ENCODE data around the gene LRRC43.
"Not testable (repeated sequence)": the region's sequence is repeated elsewhere in the genome, so short reads cannot be mapped to it uniquely, and the experiment has no call there.

Gene LRRC43

GRCh38 chr12:122160761-122161160, 22.2 kb upstream of the LRRC43 start:
- Histone ChIP-seq H3K9me3 (ENCODE audit: control insufficient read depth, low read depth, low read length) (no peaks in the 10 kb centered on the region), H3K4me3 (ENCODE audit: low read length) (no peak overlapping the region), H3K36me3 (ENCODE audit: control insufficient read depth, low read depth, low read length) (no peaks in the 10 kb centered on the region), H3K9ac (ENCODE audit: low read length) (no peak overlapping the region), H3K4me1 (ENCODE audit: control insufficient read depth, low read depth, low read length) (no peaks in the 10 kb centered on the region), H3K27ac (ENCODE audit: low read length) (no peak overlapping the region), H3K27me3 (ENCODE audit: control insufficient read depth, insufficient read depth, low read length) (no peaks in the 10 kb centered on the region)

DNA sequence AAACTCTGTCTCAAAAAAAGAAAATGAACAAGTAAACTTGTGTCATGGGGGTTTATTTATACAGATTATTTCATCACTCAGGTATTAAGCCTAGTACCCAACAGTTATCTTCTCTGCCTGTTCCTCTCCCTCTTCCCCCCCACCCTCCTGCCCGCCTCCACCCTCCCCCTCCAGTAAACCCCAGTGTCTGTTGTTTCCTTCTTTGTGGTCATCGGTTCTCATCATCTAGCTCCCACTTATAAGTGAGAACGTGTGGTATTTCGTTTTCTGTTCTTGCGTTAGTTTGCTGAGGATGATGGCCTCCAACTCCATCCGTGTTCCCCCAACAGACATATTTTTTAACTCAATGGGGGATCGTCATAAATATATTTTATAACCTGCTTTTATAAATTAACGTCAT, 21.2 kb upstream of the LRRC43 start:
- Histone ChIP-seq H3K27me3 (ENCODE audit: control insufficient read depth, insufficient read depth, low read length) (no peaks in the 10 kb centered on the region), H3K27ac (ENCODE audit: low read length) (no peak overlapping the region), H3K9ac (ENCODE audit: low read length) (no peak overlapping the region), H3K36me3 (ENCODE audit: control insufficient read depth, low read depth, low read length) (no peaks in the 10 kb centered on the region), H3K4me1 (ENCODE audit: control insufficient read depth, low read depth, low read length) (no peaks in the 10 kb centered on the region), H3K9me3 (ENCODE audit: control insufficient read depth, low read depth, low read length) (no peaks in the 10 kb centered on the region), H3K4me3 (ENCODE audit: low read length) (no peak overlapping the region)

DNA sequence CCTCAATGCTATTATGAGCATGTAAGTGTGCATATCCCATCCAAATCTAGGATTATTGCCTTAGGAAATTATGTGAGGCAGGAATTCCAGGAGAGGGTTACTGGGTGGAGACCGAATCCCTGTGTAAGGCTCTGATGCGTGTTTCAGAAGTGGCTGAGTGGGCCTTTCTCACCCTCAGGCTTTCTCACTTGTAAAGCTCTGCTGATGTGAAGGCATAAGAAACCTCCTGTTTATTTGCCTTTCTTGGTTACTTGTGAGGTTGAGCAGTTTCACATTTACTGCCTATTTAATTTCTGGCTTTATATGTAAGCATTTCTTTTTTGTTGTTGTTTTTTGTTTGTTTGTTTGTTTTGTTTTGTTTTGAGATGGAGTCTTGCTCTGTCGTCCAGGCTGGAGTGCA, 19.9 kb upstream of the LRRC43 start:
- no peaks in the 10 kb centered on the region for H3K36me3 ChIP-seq (ENCODE audit: control insufficient read depth, low read depth, low read length)
- H3K4me1 ChIP-seq (ENCODE audit: control insufficient read depth, low read depth, low read length), result no peaks in the 10 kb centered on the region
- H3K27ac ChIP-seq (ENCODE audit: low read length), result no peak overlapping the region
- H3K27me3 ChIP-seq (ENCODE audit: control insufficient read depth, insufficient read depth, low read length), result no peaks in the 10 kb centered on the region
- H3K9ac ChIP-seq (ENCODE audit: low read length), result no peak overlapping the region
- H3K4me3 ChIP-seq (ENCODE audit: low read length), result no peak overlapping the region
- no peaks in the 10 kb centered on the region for H3K9me3 ChIP-seq (ENCODE audit: control insufficient read depth, low read depth, low read length)

DNA sequence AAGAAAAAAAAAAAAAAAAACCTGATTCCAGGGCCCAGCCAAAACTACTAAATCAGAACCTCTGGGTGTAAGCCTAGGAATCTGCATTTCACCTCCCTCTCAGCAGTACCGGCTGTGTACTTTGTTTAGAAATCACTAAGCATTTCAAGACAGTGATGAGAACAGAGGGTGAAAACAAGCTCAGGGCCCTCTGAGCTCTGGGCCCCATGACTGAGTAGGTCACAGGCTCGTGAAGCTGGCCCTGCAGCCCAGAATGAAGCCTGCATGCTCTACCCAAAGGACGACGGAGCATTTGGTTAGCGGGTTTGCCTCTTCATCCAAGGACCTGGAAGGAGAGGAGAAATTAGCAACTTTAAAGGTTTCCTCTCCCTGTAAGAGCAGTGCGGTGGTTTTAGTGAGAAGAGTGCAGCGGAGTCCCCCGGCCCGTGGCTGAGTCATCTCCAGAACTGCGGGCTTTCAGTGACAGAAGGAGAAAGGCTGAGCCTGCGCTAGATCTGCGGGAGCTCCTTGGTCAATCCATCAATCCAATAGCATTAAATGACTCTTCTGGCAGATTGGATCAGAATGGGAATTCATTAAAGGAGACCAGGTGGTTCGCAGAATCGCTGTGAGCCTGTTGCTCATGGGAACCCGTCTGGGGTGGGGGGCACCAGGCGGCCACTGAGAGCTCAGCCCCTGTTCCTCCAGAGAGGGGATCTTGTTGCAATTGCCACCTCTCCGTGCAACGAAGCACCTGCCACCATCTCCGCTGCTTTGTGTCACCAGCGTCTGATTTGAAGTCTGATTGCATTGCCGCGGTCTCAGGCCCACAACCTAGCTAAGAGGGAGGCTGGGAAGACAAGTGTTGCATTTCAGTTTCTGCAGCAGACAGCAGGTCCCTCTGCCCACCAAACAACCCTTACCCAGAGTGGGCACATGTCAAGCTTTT, 16.2 kb upstream of the LRRC43 start:
- Histone ChIP-seq H3K9me3 (ENCODE audit: control insufficient read depth, low read depth, low read length) (no peaks in the 10 kb centered on the region), H3K9ac (ENCODE audit: low read length) (no peak overlapping the region), H3K4me1 (ENCODE audit: control insufficient read depth, low read depth, low read length) (no peaks in the 10 kb centered on the region), H3K27ac (ENCODE audit: low read length) (no peak overlapping the region), H3K36me3 (ENCODE audit: control insufficient read depth, low read depth, low read length) (no peaks in the 10 kb centered on the region), H3K27me3 (ENCODE audit: control insufficient read depth, insufficient read depth, low read length) (no peaks in the 10 kb centered on the region), H3K4me3 (ENCODE audit: low read length) (no peak overlapping the region)

- Histone ChIP-seq H3K27me3 (ENCODE audit: control insufficient read depth, insufficient read depth, low read length) (no peaks in the 10 kb centered on the region), H3K9ac (ENCODE audit: low read length) (no peak overlapping the region), H3K4me3 (ENCODE audit: low read length) (no peak overlapping the region), H3K9me3 (ENCODE audit: control insufficient read depth, low read depth, low read length) (no peaks in the 10 kb centered on the region), H3K27ac (ENCODE audit: low read length) (no peak overlapping the region), H3K36me3 (ENCODE audit: control insufficient read depth, low read depth, low read length) (no peaks in the 10 kb centered on the region), H3K4me1 (ENCODE audit: control insufficient read depth, low read depth, low read length) (no peaks in the 10 kb centered on the region)
Measured at GRCh38 chr12:122167356-122167925, 15.5 kb upstream of the LRRC43 start.

DNA sequence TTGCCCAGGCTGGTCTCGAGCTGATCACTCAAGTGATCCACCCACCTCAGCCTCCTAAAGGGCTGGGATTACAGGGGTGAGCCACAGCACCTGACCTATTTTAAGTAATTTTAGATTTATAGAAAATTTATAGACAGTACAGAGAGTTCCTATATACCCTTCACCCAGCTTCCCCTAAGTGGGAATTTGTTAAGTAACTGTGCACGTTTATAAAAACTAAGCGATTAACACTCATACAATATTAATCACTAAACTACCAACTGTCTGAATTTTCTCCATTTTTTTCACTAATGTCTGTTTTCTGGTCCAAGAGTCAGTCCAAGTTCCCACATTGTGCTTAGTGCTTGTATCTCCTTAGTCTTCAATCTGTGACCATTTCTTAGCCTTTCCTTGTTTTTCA, 14.4 kb upstream of the LRRC43 start:
- no peak overlapping the region for H3K4me3 ChIP-seq (ENCODE audit: low read length)
- H3K4me1 ChIP-seq (ENCODE audit: control insufficient read depth, low read depth, low read length), result no peaks in the 10 kb centered on the region
- no peaks in the 10 kb centered on the region for H3K27me3 ChIP-seq (ENCODE audit: control insufficient read depth, insufficient read depth, low read length)
- no peak overlapping the region for H3K9ac ChIP-seq (ENCODE audit: low read length)
- no peaks in the 10 kb centered on the region for H3K9me3 ChIP-seq (ENCODE audit: control insufficient read depth, low read depth, low read length)
- H3K27ac ChIP-seq (ENCODE audit: low read length), result no peak overlapping the region
- H3K36me3 ChIP-seq (ENCODE audit: control insufficient read depth, low read depth, low read length), result no peaks in the 10 kb centered on the region

- Histone ChIP-seq H3K9ac (ENCODE audit: low read length) (no peak overlapping the region), H3K4me3 (ENCODE audit: low read length) (no peak overlapping the region), H3K36me3 (ENCODE audit: control insufficient read depth, low read depth, low read length) (no peaks in the 10 kb centered on the region), H3K27ac (ENCODE audit: low read length) (no peak overlapping the region), H3K4me1 (ENCODE audit: control insufficient read depth, low read depth, low read length) (no peaks in the 10 kb centered on the region), H3K9me3 (ENCODE audit: control insufficient read depth, low read depth, low read length) (no peaks in the 10 kb centered on the region), H3K27me3 (ENCODE audit: control insufficient read depth, insufficient read depth, low read length) (no peaks in the 10 kb centered on the region)
Measured at GRCh38 chr12:122171399-122171798, 11.5 kb upstream of the LRRC43 start.

DNA sequence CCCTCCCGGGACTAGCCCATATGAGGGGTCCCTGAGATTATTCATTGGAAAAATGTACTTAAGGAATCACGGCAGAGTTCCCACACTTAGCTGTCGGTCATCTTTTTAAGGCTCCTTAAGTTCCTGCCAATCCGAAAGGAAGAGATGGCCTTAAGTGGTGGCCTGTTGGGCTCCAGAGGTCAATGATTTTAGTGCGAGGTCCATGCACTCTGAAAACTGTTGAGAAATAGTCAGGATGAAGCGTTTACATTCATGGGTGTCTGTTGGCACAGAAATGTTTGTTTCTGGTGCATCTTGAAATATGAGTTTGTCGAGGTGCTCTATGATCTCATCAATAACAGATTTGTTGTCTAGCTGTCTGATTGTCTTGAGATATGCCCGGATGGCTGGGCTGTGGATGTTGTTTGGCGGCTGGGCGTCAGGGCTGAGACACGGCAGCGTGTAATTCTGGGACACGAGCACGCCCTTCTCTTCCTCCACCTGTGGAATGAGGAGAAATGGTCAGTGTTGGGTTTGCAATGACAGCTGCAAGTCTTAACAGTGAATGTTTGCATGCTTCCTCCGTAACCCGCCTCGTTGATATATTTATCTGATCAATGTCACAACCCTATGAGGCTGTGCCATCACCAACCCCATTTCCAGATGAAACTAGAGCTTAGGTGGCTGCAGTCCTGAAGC, 10.5 kb upstream of the LRRC43 start:
- Histone ChIP-seq H3K9ac (ENCODE audit: low read length) (no peak overlapping the region), H3K9me3 (ENCODE audit: control insufficient read depth, low read depth, low read length) (no peaks in the 10 kb centered on the region), H3K4me1 (ENCODE audit: control insufficient read depth, low read depth, low read length) (no peaks in the 10 kb centered on the region), H3K4me3 (ENCODE audit: low read length) (no peak overlapping the region), H3K27me3 (ENCODE audit: control insufficient read depth, insufficient read depth, low read length) (no peaks in the 10 kb centered on the region), H3K36me3 (ENCODE audit: control insufficient read depth, low read depth, low read length) (no peaks in the 10 kb centered on the region), H3K27ac (ENCODE audit: low read length) (no peak overlapping the region)

DNA sequence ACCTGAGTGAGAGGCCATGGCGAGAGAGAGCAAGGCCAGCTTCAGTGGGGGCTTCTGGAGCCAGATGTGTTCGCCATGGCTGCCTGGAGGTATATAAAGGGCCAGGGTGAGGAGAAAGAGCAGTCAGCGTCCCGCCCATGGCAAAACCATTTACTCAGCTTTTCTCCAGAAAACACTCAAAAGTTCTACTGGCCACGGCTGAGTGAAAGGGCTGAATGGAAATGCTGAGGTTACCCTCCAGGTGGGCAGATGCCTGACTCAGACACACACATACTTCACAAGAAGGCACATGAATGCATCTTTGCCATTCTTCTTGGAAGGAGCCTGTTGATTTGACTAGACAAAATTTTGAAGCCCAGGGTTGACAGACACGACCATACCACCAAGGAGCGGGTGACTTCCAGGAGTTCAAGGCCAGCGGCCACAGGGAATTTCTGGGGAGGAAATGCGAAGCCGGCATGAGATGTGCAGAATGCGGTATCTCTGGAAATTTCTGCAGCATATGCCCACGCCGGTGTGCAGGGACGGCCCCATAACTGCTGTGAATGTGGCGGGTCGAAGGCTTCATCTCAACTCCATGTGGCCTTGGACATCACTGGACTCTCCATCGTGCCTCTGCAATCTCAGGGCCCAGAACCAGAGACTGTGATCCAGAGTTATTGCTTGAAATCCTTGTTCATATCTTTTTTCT, 8.6 kb upstream of the LRRC43 start, which contains the start of gene IL31:
TSS of gene IL31 (minus strand) at position 67 of the 691 bp plus-strand sequence. CDS start at position 18, 49 bp downstream.
- no peaks in the 10 kb centered on the region for H3K27me3 ChIP-seq (ENCODE audit: control insufficient read depth, insufficient read depth, low read length)
- H3K9ac ChIP-seq (ENCODE audit: low read length), result no peak within 1 kb of the TSS
- no peak within 1 kb of the TSS for H3K4me3 ChIP-seq (ENCODE audit: low read length)
- H3K4me1 ChIP-seq (ENCODE audit: control insufficient read depth, low read depth, low read length), result no peaks in the 10 kb centered on the region
- no peaks in the 10 kb centered on the region for H3K36me3 ChIP-seq (ENCODE audit: control insufficient read depth, low read depth, low read length)
- no peak within 1 kb of the TSS for H3K27ac ChIP-seq (ENCODE audit: low read length)
- H3K9me3 ChIP-seq (ENCODE audit: control insufficient read depth, low read depth, low read length), result no peaks in the 10 kb centered on the region

DNA sequence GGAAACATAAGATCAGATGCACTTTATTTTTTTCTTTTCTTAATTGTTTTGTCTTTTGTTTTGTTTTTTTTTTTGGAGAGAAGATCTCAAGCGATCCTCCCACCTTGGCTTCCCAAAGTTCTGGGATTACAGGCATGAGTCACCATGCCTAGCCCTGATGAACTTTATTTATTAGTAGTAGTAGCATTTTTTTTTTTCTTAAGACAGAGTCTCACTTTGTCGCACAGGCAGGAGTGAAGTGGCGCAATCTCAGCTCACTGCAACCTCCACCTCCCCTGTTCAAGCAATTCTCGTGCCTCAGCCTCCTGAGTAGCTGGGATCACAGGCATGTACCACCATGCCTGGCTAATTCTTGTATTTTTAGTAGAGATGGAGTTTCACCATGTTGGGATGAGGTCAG, 6.5 kb upstream of the LRRC43 start:
- H3K4me1 ChIP-seq (ENCODE audit: control insufficient read depth, low read depth, low read length); H3K4me3 ChIP-seq (ENCODE audit: low read length); H3K9ac ChIP-seq (ENCODE audit: low read length); H3K27me3 ChIP-seq (ENCODE audit: control insufficient read depth, insufficient read depth, low read length); H3K27ac ChIP-seq (ENCODE audit: low read length); H3K9me3 ChIP-seq (ENCODE audit: control insufficient read depth, low read depth, low read length); H3K36me3 ChIP-seq (ENCODE audit: control insufficient read depth, low read depth, low read length): not testable (repeated sequence)

DNA sequence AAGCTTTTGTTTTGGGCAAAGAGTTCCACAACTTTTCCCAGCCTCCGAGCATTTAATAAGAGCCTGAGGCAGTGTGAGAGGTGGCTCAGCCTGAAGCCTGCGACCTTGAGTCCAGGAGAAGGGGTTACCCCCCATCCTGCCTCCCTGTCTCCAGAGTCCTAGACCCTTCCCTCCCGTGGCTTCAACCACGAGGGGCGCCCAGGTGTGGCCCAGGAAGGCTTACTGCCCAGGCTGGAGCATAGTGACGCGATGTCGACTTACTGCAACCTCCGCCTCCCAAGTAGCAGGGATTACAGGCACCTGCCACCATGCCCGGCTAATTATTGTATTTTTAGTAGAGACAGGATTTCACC, 641 bp downstream of the LRRC43 start:
- H3K27ac ChIP-seq (ENCODE audit: low read length), result no peak overlapping the region
- peak overlapping the region; percentile 49 for H3K4me3 ChIP-seq (ENCODE audit: low read length)
- no peaks in the 10 kb centered on the region for H3K9me3 ChIP-seq (ENCODE audit: control insufficient read depth, low read depth, low read length)
- peaks cover 22% of the 10 kb centered on the region for H3K27me3 ChIP-seq (ENCODE audit: control insufficient read depth, insufficient read depth, low read length)
- H3K9ac ChIP-seq (ENCODE audit: low read length), result no peak overlapping the region
- no peaks in the 10 kb centered on the region for H3K36me3 ChIP-seq (ENCODE audit: control insufficient read depth, low read depth, low read length)
- no peaks in the 10 kb centered on the region for H3K4me1 ChIP-seq (ENCODE audit: control insufficient read depth, low read depth, low read length)

All from iPS-18a (cell line).